SK-N-MC (cell line): ENCODE results near the gene NLK.

ENCODE experiments used
- DNase-seq: peaks from one replicate; pipeline ENCODE4 v3.0.0-alpha.2; 2011; ENCODE audit warnings: low read depth, low spot score
- H3K27ac ChIP-seq: fragments of 200-600 bp; sonication (generic); 2 replicates; pipeline ENCODE4 v1.5.1; 2016; ENCODE audit warnings: mixed run types
- H3K36me3 ChIP-seq: fragments of 200-600 bp; sonication (generic); 2 replicates; pipeline ENCODE4 v1.6.1; 2017; ENCODE audit warnings: antibody characterized with exemption, low read length, mixed read lengths; ENCODE audit not compliant: insufficient read depth
- H3K4me3 ChIP-seq: fragments of 200-600 bp; sonication (generic); 2 replicates; pipeline ENCODE4 v1.5.1; 2016
- H3K9ac ChIP-seq: fragments of 200-600 bp; sonication (generic); 2 replicates; pipeline ENCODE4 v1.8.0; 2017; ENCODE audit warnings: mixed run types, mixed read lengths; ENCODE audit not compliant: insufficient read length
- H3K9me3 ChIP-seq: fragments of 200-600 bp; sonication (generic); 2 replicates; pipeline ENCODE4 v1.6.1; 2017; ENCODE audit warnings: low read depth, mild to moderate bottlenecking, antibody characterized with exemption, low read length, moderate library complexity, mixed read lengths
- EZH2 ChIP-seq: fragments of 200-600 bp; sonication (generic); IDR thresholded peaks from one replicate; pipeline ENCODE4 v1.6.1; 2017; ENCODE audit warnings: antibody characterized with exemption
- FOXP2 ChIP-seq: optimal IDR thresholded peaks from 2 replicates; pipeline ENCODE3; 2011; ENCODE audit warnings: mild to moderate bottlenecking, moderate library complexity; ENCODE audit not compliant: insufficient read depth; ENCODE audit errors: extremely low read length, control extremely low read depth
- POLR2AphosphoS5 ChIP-seq: IDR thresholded peaks from 2 replicates; pipeline ENCODE4 v1.6.1; 2012; ENCODE audit warnings: mild to moderate bottlenecking, low read depth, low read length, borderline replicate concordance

The NLK gene

GRCh38 chr17:28136923-28137322 is 94.4 kb downstream of the NLK start:
- DNase-seq, result no peak
- no peak overlapping the region for H3K4me3 ChIP-seq
- H3K27ac ChIP-seq, result no peak overlapping the region
- H3K36me3 ChIP-seq, result peaks cover 10% of the 10 kb centered on the region
- TF ChIP-seq POLR2AphosphoS5 (no peak), FOXP2 (no peak), EZH2 (no peak)
- H3K9ac ChIP-seq, result no peak overlapping the region
- no peaks in the 10 kb centered on the region for H3K9me3 ChIP-seq

DNA sequence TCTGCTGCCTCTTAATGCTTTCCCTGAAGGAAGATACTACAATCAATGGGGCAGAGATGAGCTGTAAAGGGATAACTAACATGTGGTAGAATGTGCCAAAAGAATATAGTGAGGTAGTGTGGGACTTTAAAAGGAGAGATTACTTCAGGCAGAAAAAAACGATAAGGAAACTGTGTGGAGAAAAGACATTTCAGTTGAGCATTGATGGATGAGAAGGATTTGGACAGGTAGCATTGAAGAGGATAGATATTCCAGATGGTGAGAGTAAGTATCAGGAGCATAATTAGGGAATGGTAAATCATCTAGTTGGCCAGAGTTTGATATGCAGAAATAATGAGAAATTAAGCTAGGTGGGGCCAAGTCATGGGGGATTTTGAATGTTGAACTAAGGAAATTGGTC is 97.3 kb downstream of the NLK start:
- H3K4me3 ChIP-seq, result no peak overlapping the region
- no peak for DNase-seq
- H3K27ac ChIP-seq, result no peak overlapping the region
- H3K9me3 ChIP-seq, result no peaks in the 10 kb centered on the region
- H3K9ac ChIP-seq, result no peak overlapping the region
- H3K36me3 ChIP-seq, result 0 out of 2 replicates have a peak, but pooled peaks cover 3% of the 10 kb centered on the region
- no peak for TF ChIP-seq EZH2

- no peak overlapping the region for H3K4me3 ChIP-seq
- no peak overlapping the region for H3K9ac ChIP-seq
- no peak for DNase-seq
- H3K27ac ChIP-seq, result no peak overlapping the region
- no peak for TF ChIP-seq POLR2AphosphoS5
- no peak for TF ChIP-seq FOXP2
- TF ChIP-seq EZH2, result no peak
- no peaks in the 10 kb centered on the region for H3K9me3 ChIP-seq
- 0 out of 2 replicates have a peak, but pooled peaks cover 3% of the 10 kb centered on the region for H3K36me3 ChIP-seq
Measured at GRCh38 chr17:28141313-28141712, 98.8 kb downstream of the NLK start.

DNA sequence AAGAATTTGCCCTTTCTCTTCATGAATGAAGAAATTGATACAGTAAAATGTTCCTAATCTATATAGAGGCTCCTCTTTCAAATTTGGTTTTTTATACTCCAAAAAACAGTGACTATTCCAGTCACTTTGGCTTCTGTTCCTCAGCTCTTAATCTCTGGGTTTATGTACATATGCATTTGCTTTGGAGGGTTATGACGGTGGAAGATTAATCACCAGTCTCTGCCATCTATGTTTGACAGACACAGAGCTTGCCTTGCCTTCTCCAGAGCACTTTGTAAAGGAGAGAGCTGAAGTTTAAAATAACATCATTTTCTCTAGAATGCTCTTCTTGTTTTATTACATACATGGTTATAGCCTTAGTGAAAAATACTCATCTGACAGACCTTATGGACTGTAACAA is 99.3 kb downstream of the NLK start:
- Histone ChIP-seq H3K9me3 (no peaks in the 10 kb centered on the region), H3K9ac (no peak overlapping the region)
- no peak for DNase-seq

DNA sequence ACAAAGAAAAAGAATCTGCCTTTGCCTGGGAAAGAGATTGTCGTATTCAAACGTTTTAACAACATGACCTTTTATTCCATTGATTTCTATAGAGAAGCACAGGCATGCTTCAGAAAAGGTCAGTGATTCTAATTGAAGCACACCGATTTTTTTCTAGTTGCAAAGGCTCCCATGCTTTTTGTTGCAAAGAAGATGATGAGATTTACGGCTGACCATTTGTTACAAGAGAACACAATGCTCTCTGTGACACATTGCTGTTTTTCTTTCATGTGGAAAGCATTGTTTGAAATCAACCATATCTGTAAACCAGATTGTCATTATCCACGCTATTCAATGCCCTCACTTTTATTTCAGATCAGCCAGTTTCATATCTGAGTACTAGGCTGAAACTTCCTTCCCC is 99.8 kb downstream of the NLK start:
- Histone ChIP-seq H3K36me3 (0 out of 2 replicates have a peak, but pooled peaks cover 3% of the 10 kb centered on the region), H3K27ac (no peak overlapping the region), H3K9ac (no peak overlapping the region), H3K4me3 (no peak overlapping the region), H3K9me3 (no peaks in the 10 kb centered on the region)
- TF ChIP-seq EZH2 (no peak), FOXP2 (no peak), POLR2AphosphoS5 (no peak)
- no peak for DNase-seq

More for the DNA sequence above, 99.3 kb downstream of the NLK start:
- TF ChIP-seq FOXP2 (no peak), EZH2 (no peak), POLR2AphosphoS5 (no peak)
- 0 out of 2 replicates have a peak, but pooled peaks cover 3% of the 10 kb centered on the region for H3K36me3 ChIP-seq
- no peak overlapping the region for H3K4me3 ChIP-seq
- H3K27ac ChIP-seq, result no peak overlapping the region

DNA sequence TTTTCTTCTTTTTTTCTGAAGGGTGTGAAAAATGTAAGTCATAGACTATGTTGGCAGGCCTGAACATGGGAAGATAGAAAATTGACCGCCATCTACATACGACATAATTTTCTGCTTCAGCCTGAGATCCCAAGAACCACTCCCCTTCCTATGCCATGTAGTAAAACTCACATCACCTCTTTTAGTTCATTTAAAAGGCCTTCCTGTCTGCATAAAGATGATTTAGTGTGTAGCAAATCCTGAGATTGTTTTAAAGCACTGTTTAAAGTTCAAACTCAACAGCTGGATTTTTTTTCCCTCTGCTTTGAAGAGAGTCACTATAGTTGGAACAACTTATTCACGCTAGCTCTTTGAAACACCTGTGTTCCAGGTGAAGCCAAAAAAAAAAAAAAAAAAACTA is 101.5 kb downstream of the NLK start:
- TF ChIP-seq POLR2AphosphoS5 (no peak), FOXP2 (no peak), EZH2 (no peak)
- 0 out of 2 replicates have a peak, but pooled peaks cover 3% of the 10 kb centered on the region for H3K36me3 ChIP-seq
- no peak for DNase-seq
- H3K4me3 ChIP-seq, result no peak overlapping the region
- H3K9ac ChIP-seq, result no peak overlapping the region
- no peak overlapping the region for H3K27ac ChIP-seq
- H3K9me3 ChIP-seq, result no peaks in the 10 kb centered on the region

DNA sequence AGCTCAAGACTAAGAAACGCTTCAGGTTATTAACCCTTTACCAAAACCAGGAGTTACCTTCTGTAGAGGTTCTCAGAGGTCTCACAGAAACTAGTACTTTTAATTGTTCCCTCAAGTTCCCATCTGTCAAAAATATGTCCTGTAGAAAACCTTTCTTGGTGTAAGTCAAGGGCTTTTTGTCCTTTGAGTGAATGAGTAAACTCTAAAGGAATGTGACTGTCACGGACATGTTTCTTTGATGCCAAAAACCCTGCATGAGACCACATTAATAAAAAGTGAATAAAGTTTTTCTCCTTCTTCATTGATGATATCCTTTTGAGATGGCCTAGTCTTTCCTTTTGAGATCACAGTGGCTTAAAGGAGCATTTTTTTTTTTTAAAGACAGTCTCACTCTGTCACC is 102.9 kb downstream of the NLK start:
- Histone ChIP-seq H3K9me3 (no peaks in the 10 kb centered on the region), H3K9ac (no peak overlapping the region), H3K4me3 (no peak overlapping the region), H3K36me3 (0 out of 2 replicates have a peak, but pooled peaks cover 3% of the 10 kb centered on the region), H3K27ac (no peak overlapping the region)
- DNase-seq, result no peak
- no peak for TF ChIP-seq EZH2
- TF ChIP-seq POLR2AphosphoS5, result no peak
- TF ChIP-seq FOXP2, result no peak

GRCh38 chr17:28147017-28147416 is 104.5 kb downstream of the NLK start:
- Histone ChIP-seq H3K4me3 (no peak overlapping the region), H3K36me3 (0 out of 2 replicates have a peak, but pooled peaks cover 3% of the 10 kb centered on the region), H3K27ac (no peak overlapping the region), H3K9me3 (no peaks in the 10 kb centered on the region), H3K9ac (no peak overlapping the region)
- DNase-seq, result no peak
- TF ChIP-seq EZH2, result no peak
- TF ChIP-seq POLR2AphosphoS5, result no peak
- no peak for TF ChIP-seq FOXP2

- H3K4me3 ChIP-seq, result no peak overlapping the region
- H3K9ac ChIP-seq, result no peak overlapping the region
- H3K27ac ChIP-seq, result no peak overlapping the region
- no peaks in the 10 kb centered on the region for H3K9me3 ChIP-seq
- H3K36me3 ChIP-seq, result no peaks in the 10 kb centered on the region
- no peak for TF ChIP-seq POLR2AphosphoS5
- no peak for TF ChIP-seq EZH2
- TF ChIP-seq FOXP2, result no peak
- no peak for DNase-seq
Measured at GRCh38 chr17:28151001-28151400, 108.5 kb downstream of the NLK start.
